HG03439 (cell line): ENCODE results near the gene TTYH1.

Source experiments
- ATAC-seq: cut with Tn5 transposase; IDR thresholded peaks from one replicate; pipeline ENCODE4 v1.9.1; 2021; ENCODE audit warnings: mild to moderate bottlenecking, moderate library complexity; ENCODE audit not compliant: unreplicated experiment

Gene TTYH1

DNA sequence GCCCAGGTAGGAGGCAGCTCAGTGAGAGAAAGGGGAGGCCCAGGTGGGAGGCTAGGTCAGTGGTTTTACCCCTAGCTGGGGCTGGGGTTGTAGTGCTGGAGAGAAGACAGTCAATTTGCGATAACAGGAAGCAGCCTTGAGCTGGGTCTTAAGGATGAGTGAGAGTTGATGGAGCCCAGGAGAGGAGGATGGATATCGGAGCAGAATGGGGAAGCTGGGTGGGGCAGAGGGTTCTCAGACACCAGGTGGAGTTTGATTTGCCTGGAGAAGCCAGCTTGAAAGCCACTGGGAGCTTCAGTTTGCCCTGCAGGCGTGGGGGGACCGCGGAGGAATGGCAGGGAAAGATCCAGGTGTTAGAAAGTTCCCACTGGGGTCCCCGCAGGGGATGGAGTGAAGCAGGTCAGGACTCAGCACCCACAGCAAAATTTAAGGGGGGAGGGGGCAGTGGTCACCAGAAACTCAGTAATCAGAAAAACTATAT, 58.7 kb downstream of the TTYH1 start:
- ATAC-seq, result no peak

DNA sequence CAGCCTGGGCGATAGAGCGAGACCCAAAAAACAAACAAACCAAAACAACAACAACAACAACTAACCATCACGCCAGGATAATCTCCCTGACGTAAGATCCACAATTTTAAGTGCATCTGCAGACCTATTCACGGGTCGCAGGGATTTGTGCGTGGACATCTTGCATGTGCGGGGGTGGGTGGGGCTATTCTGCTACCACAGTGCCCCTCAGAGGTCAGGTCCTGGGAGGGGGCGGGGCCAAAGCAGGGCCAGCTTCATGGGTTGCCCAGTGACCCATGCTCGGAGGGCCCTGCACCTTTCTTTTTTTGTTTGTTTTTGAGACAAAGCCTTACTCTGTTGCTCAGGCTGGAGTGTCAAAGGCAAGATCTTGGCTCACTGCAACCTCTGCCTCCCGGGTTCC, 60.4 kb downstream of the TTYH1 start:
- ATAC-seq, result no peak

DNA sequence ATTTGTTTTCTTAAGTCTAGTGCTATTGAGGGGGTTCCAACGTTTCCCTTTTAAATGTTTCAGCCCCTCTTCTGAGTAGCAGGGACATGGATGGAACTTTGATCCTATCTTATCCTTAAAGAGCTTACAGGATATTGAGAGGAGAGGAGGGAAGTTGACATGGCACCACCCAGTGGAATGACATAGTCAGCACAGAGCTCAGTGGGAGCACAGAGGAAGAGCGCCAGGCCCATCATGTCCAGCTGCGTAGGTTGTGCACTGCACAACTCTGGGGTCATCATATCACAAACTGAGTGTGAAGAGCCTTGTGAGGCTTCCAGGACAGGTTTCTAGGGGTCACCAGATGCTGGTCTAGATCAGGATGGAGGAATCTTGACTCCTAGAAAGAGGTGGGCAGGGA, 62.4 kb downstream of the TTYH1 start:
- ATAC-seq, result no peak

DNA sequence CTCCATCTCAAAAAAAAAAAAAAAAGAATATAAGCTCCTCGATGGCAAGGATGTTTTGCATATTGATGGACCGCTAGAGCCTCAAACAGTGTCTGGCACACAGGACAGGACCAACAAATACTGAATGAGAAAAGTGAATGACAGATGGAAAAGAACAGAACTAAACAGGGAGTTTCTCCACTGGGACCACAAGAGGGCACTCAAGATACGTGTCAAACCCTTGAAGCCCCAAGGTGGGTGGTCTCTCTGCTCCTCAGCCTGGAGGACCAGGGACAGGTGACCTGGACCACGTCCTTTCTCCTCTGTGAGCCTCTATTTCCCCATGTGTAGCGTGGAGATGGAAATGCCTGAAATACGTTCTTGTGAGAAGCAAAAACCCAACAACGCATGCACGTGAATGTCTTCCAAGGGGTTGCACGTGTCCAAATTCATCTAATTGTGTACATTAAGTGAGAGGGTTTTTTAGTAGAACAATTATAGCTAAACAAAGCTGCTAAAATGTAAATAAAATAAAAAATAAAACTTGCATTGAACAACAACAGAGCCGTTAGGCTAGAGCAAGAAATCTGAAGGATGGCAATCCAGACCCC, 63.5 kb downstream of the TTYH1 start:
- ATAC-seq, result no peak

DNA sequence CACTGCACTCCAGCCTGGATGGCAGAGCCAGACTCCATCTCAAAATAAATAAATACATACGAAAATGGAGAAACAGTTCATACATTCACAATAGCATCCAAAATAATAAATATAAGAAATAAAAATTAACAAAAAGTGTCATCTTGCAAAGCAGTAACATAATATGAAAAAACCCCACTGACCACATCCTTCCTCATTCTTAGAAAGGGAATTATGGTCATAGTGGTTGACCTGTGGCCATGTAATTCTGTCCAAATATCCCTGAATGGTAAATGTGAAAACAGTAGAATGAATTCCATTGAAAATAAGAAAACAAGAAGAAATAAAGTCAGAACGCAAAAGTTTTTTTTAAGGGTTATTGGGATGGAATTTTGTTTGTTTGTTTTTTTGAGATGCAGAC, 64.8 kb downstream of the TTYH1 start:
- ATAC-seq, result no peak

DNA sequence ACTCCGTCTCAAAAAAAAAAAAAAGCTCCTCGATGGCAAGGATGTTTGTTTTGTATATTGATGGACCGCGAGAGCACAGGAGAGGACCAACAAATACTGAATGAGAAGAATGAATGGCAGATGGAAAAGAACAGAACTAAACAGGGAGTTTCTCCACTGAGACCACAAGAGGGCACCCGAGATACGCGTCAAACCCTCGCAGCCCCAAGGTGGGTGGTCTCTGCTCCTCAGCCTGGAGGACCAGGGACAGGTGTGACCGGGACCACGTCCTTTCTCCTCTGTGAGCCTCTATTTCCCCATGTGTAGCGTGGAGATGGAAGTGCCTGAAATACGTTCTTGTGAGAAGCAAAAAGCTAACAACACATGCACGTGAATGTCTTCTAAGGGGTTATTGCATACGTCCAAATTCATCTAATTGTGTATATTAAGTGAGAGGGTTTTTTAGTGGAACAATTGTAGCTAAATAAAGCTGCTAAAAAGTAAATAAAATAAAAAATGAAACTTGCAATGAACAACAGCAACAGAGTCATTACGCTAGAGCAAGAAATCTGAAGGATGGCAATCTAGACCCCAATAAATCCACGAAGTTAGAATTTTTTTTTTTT, 66.2 kb downstream of the TTYH1 start:
- no peak for ATAC-seq

- ATAC-seq, result no peak
Observed at GRCh38 chr19:54482889-54483288, 67.6 kb downstream of the TTYH1 start.

DNA sequence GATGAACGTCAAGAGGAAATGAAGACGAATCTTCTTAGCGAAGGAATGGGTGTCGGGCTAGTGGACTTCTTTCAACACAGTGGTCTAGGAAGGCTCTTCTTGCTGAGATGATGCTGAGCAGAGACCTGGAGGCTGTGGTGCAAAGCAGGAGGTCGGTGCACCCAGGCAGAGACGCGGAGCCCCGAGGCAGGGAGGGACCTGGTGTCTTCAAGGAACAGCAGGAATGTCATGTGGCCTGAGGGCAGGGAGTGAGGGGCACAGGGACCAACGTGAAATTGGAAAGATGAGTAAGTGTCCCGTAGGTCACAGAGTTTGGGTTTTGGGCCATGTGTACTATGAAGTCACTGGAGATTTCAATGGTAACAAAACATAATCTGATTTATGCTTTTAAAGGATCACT, 69.2 kb downstream of the TTYH1 start:
- ATAC-seq, result no peak

DNA sequence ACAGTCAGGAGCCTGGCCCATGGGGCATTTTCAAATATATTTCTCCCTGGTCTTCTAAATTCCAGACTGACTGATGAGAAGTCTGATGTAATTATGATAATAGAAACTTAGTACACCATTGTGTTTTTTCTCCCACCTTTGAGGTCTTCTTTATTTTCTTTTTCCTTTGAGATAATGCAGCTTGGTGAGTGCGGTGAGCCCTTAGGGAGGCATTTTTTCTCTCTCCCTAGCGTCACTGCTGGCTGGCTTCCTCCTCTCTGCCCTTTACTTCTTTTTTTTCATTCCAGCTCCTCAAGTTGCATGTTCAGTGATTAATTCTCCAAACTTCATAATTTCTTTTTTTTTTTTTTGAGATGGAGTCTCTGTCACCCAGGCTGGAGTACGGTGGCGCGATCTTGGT, 70.6 kb downstream of the TTYH1 start:
- ATAC-seq, result no peak
